GM06990 (cell line): ENCODE data around the gene C11orf16.
A peak's percentile ranks its signal among the peaks of the same experiment; 100 is the strongest.

Experiments
- DNase-seq: peaks from one replicate; pipeline ENCODE4 v3.0.0-alpha.2; 2011; ENCODE audit not compliant: insufficient read length; ENCODE audit errors: extremely low read depth
- H3K27me3 ChIP-seq: replicated peaks from 2 replicates; pipeline ENCODE4 v1.6.0; 2011; ENCODE audit warnings: low read length; ENCODE audit not compliant: control insufficient read depth, insufficient read depth
- H3K36me3 ChIP-seq: 2 replicates; pipeline ENCODE4 v1.5.1; 2011; ENCODE audit warnings: low read length; ENCODE audit not compliant: control insufficient read depth, insufficient read depth
- H3K4me3 ChIP-seq: replicated peaks from 2 replicates; pipeline ENCODE4 v1.5.1; 2011; ENCODE audit warnings: low read depth, mild to moderate bottlenecking, control low read depth, low read length
- CTCF ChIP-seq: IDR thresholded peaks from 2 replicates; pipeline ENCODE4 v1.5.1; 2011; ENCODE audit warnings: low read length, control low read depth, mild to moderate bottlenecking, inconsistent platforms; ENCODE audit not compliant: insufficient read depth, poor library complexity, severe bottlenecking

C11orf16 gene

GRCh38 chr11:8959546-8960166 is 26.9 kb upstream of the C11orf16 start:
- H3K36me3 ChIP-seq, result peaks cover 2% of the 10 kb centered on the region; the same call in 1 of the 2 replicates
- TF ChIP-seq CTCF, result peak; percentile 64
- H3K4me3 ChIP-seq, result no peak overlapping the region
- no peaks in the 10 kb centered on the region for H3K27me3 ChIP-seq
- DNase-seq, result peak; percentile 21

- DNase-seq, result no peak
- H3K4me3 ChIP-seq, result no peak overlapping the region
- no peaks in the 10 kb centered on the region for H3K27me3 ChIP-seq
- no peak for TF ChIP-seq CTCF
- peaks cover 2% of the 10 kb centered on the region; the same call in 1 of the 2 replicates for H3K36me3 ChIP-seq
Measured at GRCh38 chr11:8956860-8957259, 24.1 kb upstream of the C11orf16 start.

- Histone ChIP-seq H3K36me3 (peaks cover 4% of the 10 kb centered on the region), H3K4me3 (no peak overlapping the region), H3K27me3 (no peaks in the 10 kb centered on the region)
- no peak for TF ChIP-seq CTCF
- DNase-seq, result no peak
Measured at GRCh38 chr11:8948886-8949285, 16.1 kb upstream of the C11orf16 start.

- no peak for TF ChIP-seq CTCF
- Histone ChIP-seq H3K27me3 (no peaks in the 10 kb centered on the region), H3K4me3 (no peak overlapping the region), H3K36me3 (peaks cover 4% of the 10 kb centered on the region)
- no peak for DNase-seq
Measured at GRCh38 chr11:8947230-8947943, 14.6 kb upstream of the C11orf16 start.

GRCh38 chr11:8942518-8943066 is 9.8 kb upstream of the C11orf16 start, which contains the start of gene ASCL3:
TSS of gene ASCL3 (minus strand) at chr11:8943016. CDS start at chr11:8938161, 4,855 bp downstream.
- no peak for DNase-seq
- H3K27me3 ChIP-seq, result no peaks in the 10 kb centered on the region; the same call in 1 of the 2 replicates
- H3K36me3 ChIP-seq, result peaks cover 2% of the 10 kb centered on the region; the same call in 1 of the 2 replicates
- H3K4me3 ChIP-seq, result no peak within 1 kb of the TSS
- TF ChIP-seq CTCF, result no peak
